VCaP (cell line): ENCODE results near the gene TMEM270.
"Not testable (repeated sequence)": the region's sequence is repeated elsewhere in the genome, so short reads cannot be mapped to it uniquely, and the experiment has no call there.

ENCODE experiments used
- H3K27ac ChIP-seq: fragments of 450-650 bp; 2 replicates; pipeline ENCODE4 v1.5.1; 2017
- TF ChIP-seq, protein P1 (sequence below): fragments of 450-650 bp; conservative IDR thresholded peaks from 2 replicates; pipeline ENCODE4 v1.5.1; 2017; ENCODE audit warnings: mild to moderate bottlenecking, moderate library complexity

The TMEM270 gene

DNA sequence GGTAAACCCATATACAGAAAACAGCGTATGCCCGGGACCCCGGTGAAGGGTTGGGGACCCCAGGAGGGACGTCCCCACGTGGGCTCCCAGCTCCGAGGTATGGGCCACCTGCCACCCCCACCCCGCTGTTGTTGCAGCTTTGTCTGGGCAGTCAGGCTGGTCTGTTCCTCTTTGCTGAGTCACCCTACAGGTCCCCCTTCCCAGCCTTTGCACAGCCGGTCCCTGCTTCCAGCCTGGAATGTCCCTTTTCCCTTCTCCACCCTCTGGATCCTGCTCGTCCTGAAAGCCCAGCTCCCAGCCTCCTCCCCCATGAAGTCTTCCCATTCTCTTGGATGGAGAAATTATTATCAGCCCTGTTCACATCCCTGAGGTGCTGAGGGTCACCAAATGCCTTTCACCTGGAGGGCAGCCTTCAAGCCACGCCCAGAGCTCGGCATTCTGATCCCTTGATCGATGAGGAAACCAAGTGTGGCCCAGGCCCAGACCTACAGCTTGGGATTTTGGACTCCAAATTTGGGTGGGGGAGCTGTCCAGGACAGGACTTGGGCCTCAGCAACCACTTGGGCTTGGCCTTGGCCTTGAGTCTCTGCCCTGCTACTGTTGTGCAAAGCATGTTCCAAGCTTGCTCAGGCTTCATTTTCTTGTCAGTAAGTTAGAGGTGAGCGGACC, 27.6 kb upstream of the TMEM270 start:
- peak overlapping the region; percentile 100 for H3K27ac ChIP-seq
- TF ChIP-seq, protein P1, sequence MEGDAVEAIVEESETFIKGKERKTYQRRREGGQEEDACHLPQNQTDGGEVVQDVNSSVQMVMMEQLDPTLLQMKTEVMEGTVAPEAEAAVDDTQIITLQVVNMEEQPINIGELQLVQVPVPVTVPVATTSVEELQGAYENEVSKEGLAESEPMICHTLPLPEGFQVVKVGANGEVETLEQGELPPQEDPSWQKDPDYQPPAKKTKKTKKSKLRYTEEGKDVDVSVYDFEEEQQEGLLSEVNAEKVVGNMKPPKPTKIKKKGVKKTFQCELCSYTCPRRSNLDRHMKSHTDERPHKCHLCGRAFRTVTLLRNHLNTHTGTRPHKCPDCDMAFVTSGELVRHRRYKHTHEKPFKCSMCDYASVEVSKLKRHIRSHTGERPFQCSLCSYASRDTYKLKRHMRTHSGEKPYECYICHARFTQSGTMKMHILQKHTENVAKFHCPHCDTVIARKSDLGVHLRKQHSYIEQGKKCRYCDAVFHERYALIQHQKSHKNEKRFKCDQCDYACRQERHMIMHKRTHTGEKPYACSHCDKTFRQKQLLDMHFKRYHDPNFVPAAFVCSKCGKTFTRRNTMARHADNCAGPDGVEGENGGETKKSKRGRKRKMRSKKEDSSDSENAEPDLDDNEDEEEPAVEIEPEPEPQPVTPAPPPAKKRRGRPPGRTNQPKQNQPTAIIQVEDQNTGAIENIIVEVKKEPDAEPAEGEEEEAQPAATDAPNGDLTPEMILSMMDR, result no peak

DNA sequence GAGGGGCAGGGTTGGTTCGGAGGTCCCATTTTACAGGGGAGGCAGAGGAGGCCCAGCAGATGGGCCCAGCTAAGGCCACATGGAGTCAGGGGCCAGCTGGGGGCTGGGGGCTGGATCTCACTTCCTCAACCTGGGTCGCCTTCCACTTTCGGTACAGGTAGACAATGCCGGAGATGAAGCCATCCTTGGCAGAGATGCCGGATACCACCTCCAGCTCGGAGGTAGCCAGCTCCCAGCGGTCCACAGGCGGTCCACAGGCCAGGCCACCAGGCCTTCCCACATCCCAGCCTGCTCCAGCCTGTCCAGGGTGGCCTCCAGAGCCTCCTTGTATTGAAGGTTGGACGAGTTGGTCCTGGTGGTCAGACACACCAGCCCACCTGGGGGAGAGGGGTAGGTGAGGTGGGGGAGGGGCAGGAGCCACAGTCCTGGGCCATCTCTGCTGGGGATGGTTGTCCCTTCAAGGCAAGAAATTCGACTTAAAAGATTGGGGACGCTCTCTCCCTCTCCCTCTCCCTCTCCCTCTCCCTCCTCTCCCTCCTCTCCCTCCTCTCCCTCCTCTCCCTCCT, 26.2 kb upstream of the TMEM270 start:
- TF ChIP-seq, protein P1, result no peak
- H3K27ac ChIP-seq, result no peak overlapping the region

DNA sequence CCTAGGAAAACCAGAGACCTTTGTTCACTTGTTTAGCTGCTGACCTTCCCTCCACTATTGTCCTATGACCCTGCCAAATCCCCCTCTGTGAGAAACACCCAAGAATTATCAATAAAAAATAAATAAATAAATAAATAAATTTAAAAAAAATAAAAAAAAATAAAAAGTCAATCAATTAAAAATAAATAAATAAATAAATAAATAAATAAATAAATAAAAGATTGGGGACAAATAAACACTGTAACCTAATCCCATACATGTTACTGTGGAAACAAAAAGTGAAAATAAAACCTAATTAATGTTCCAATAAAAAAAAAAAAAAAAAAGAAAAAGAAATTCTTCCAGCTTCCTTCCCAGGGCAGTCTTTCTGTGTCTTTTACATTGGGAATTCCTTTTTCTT, 23.8 kb upstream of the TMEM270 start:
- H3K27ac ChIP-seq, result not testable (repeated sequence)

DNA sequence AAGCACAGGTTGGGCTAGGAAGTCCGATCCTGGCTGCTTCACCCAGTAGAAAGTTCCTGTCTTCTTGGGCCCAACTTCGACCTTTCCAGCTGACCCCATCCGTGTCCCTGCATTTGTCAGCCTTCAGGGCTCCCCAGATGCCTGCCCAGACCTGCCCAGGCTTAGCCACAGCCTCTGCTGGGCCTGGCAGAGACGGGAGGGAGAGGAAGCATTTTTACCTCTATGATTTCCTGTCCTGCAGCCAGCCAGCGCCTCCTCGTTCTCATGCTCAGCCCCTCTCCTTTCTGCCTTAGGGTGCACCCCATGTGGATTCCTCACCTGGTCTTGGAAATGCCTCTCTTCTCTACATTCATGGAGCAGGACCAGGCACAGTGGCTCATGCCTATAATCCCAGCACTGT, 22.3 kb upstream of the TMEM270 start:
- TF ChIP-seq, protein P1, result no peak
- no peak overlapping the region for H3K27ac ChIP-seq

DNA sequence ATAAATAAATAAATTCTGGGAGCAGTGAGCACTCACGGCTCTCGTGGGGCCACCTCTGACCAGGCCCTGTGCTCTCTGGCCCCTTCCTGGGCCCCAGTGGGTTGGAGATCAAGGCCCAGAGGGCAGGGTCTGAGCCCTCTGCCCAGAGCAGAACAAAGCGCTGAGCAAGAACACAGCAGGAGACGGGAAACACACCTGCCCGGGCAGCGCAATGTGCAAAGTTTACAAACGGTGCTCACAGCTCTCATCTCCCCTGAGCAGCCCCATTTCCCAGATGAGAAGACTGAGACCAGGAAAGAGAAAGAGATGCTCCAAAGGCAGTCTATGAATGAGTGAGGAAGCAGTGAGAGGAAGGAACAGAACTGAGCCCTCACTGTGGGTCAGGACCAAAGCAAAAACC, 21.7 kb upstream of the TMEM270 start:
- TF ChIP-seq, protein P1, result no peak
- no peak overlapping the region for H3K27ac ChIP-seq

DNA sequence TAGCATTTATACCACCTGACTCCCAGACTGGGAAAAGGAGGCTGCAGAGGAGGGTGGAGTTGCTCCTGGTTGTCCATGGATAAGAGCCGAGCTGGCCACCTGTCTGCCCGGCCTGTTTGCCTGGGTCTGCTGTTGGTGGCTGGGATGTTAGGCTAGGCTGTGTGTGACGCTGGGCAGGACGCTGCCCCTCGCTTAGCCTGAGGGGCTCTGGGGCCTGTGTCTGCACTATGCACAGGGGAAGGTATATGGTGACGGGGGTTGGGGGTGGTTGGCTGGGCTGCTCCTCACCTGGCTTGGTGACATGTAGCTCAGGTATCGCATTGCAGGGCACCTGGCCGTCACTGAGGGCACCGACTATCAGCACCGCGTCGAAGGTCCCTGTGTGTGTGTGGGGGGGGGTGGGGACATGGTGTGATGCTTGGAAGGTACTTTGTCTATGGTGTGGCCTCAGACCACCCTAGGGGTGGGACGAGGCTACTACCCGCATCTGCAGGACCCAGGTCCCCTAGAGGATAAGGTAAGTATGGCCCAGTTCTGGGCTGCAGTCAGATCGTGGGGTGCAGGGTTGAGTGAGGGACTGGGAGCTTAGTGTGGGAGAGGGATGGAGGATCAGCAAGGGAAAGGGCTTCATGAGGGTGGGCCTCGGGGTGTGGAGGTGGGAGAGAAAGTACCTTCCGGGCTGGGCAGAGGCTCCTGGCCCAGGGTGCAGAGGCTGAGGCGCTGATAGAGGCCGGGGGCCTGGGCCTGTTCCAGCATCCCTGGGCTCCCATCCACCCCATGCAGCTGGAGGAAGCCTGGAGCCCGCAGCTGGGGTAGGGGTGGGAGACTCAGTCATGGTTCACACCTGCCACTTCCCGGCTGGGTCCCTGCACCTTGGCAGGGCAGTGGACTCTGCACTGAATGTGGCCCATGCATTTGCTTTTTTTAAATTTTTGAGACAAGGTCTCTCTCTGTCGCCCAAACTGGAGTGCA, 20.9 kb upstream of the TMEM270 start:
- TF ChIP-seq, protein P1, result no peak
- H3K27ac ChIP-seq, result no peak overlapping the region

DNA sequence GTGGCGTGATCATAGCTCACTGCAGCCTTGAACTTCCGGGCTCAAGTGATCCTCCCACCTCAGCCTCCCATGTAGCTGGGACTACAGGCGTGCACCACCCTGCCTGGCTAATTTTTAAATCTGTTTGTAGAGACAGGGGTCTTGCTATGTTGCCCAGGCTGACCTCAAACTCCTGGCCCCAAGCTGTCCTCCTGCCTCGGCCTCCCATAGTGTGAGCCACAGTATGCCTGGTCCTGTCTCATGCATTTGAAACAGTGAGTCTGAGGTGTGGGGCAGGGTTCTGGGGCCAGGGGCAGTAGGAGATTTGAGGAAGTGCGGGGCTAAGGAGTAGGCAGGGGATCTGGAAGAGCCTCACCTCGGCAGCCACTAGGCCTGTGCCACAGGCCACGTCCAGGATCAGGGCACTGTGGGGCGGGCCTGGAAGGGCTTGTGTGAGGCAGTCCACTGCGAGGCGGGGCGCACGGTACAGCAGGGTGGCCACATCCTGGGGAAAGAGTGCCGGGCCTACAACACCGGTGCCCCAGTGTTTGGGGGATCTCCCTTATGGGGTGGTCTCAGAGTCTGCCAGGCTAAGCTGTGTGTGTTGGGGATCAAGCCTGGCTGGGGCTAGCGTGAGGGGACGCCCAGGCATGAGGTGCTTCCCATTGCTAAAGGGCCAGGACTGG, 20.1 kb upstream of the TMEM270 start:
- TF ChIP-seq, protein P1, result no peak

More for the DNA sequence above, 20.1 kb upstream of the TMEM270 start:
- H3K27ac ChIP-seq, result no peak overlapping the region
